Type B pancreatic cell (in vitro differentiated cells): ENCODE results near the gene EDC3. TPM values are rescaled to one million over a fixed set of nuclear protein-coding genes. Genes with fewer than 3 reads are reported as not detected.
"Not testable (repeated sequence)": the region's sequence is repeated elsewhere in the genome, so short reads cannot be mapped to it uniquely, and the experiment has no call there.

Experiments
- DNase-seq: peaks from one replicate; pipeline ENCODE4 v3.0.0; 2021; ENCODE audit warnings: mixed read lengths; ENCODE audit not compliant: unreplicated experiment; ENCODE audit errors: extremely low spot score
- H3K27ac Mint-ChIP-seq: 2 replicates; pipeline ENCODE4 v1.8.0; 2021; ENCODE audit warnings: mild to moderate bottlenecking, mixed read lengths
- H3K27me3 Mint-ChIP-seq: 2 replicates; pipeline ENCODE4 v1.8.0; 2021; ENCODE audit warnings: mixed read lengths
- H3K36me3 Mint-ChIP-seq: 2 replicates; pipeline ENCODE4 v1.8.0; 2021; ENCODE audit warnings: mixed read lengths
- H3K4me1 Mint-ChIP-seq: one replicate; pipeline ENCODE4 v1.8.0; 2021; ENCODE audit warnings: mixed read lengths; ENCODE audit not compliant: unreplicated experiment
- H3K4me3 Mint-ChIP-seq: 2 replicates; pipeline ENCODE4 v1.8.0; 2021; ENCODE audit warnings: mild to moderate bottlenecking, mixed read lengths
- H3K9me3 Mint-ChIP-seq: 2 replicates; pipeline ENCODE4 v1.8.0; 2021; ENCODE audit warnings: mixed read lengths
- CTCF ChIP-seq: fragments of 200-600 bp; sonication (generic); conservative IDR thresholded peaks from 2 replicates; pipeline ENCODE4 v1.5.0; 2021; ENCODE audit warnings: antibody characterized with exemption, mild to moderate bottlenecking
- total RNA-seq: library from RNA; stranded (reverse); gene quantifications from 2 replicates; pipeline ENCODE4 v1.2.1, GENCODE V29; 2021; ENCODE audit warnings: low replicate concordance

EDC3 gene
- total RNA-seq, 1 donor from 2014 or later, result 72.3 TPM

GRCh38 chr15:74664028-74664616, 31.7 kb downstream of the EDC3 start:
- no peak overlapping the region for H3K4me3 Mint-ChIP-seq
- no peak for TF ChIP-seq CTCF
- DNase-seq, result no peak
- peaks cover 16% of the 10 kb centered on the region for H3K4me1 Mint-ChIP-seq
- H3K36me3 Mint-ChIP-seq, result peaks cover 21% of the 10 kb centered on the region
- no peaks in the 10 kb centered on the region for H3K9me3 Mint-ChIP-seq
- peak overlapping the region; percentile 71 for H3K27ac Mint-ChIP-seq
- no peaks in the 10 kb centered on the region for H3K27me3 Mint-ChIP-seq

- no peak for DNase-seq
- Mint-ChIP-seq H3K4me3 (no peak overlapping the region), H3K36me3 (peaks cover 21% of the 10 kb centered on the region), H3K4me1 (peaks cover 16% of the 10 kb centered on the region), H3K9me3 (no peaks in the 10 kb centered on the region), H3K27ac (peak overlapping the region; percentile 71), H3K27me3 (no peaks in the 10 kb centered on the region)
- TF ChIP-seq CTCF, result no peak
Measured at GRCh38 chr15:74663303-74664027, 32.4 kb downstream of the EDC3 start.

- Mint-ChIP-seq H3K4me1 (peaks cover 26% of the 10 kb centered on the region), H3K9me3 (no peaks in the 10 kb centered on the region), H3K36me3 (peaks cover 16% of the 10 kb centered on the region), H3K4me3 (no peak overlapping the region), H3K27me3 (no peaks in the 10 kb centered on the region), H3K27ac (peak overlapping the region; percentile 74)
- no peak for DNase-seq
- no peak for TF ChIP-seq CTCF
Measured at GRCh38 chr15:74662064-74662860, 33.6 kb downstream of the EDC3 start.

GRCh38 chr15:74661280-74661679, 34.5 kb downstream of the EDC3 start:
- not testable (repeated sequence) for H3K27me3 Mint-ChIP-seq
- H3K4me1 Mint-ChIP-seq, result peaks cover 28% of the 10 kb centered on the region

GRCh38 chr15:74657846-74658245, 38.0 kb downstream of the EDC3 start:
- Mint-ChIP-seq H3K36me3 (peaks cover 16% of the 10 kb centered on the region), H3K4me1 (peaks cover 24% of the 10 kb centered on the region), H3K4me3 (no peak overlapping the region), H3K27me3 (no peaks in the 10 kb centered on the region), H3K9me3 (no peaks in the 10 kb centered on the region), H3K27ac (peak overlapping the region; percentile 81)
- DNase-seq, result no peak
- no peak for TF ChIP-seq CTCF

More at GRCh38 chr15:74661280-74661679, 34.5 kb downstream of the EDC3 start:
- H3K27ac Mint-ChIP-seq, H3K4me3 Mint-ChIP-seq, DNase-seq, H3K9me3 Mint-ChIP-seq, H3K36me3 Mint-ChIP-seq: not testable (repeated sequence)
